Duodenal mucosa (tissue), 2 donors: ENCODE data around the gene ENKD1.

Source experiments
- H3K27ac ChIP-seq: one replicate; pipeline ENCODE4 v1.7.0; 2013; ENCODE audit warnings: low read depth, low read length
- H3K27me3 ChIP-seq, 2 donors: one replicate each; pipeline ENCODE4 v1.7.0; 2013; ENCODE audit warnings: low read length in 2 of 2, control low read depth in 1 of 2; ENCODE audit not compliant: insufficient read depth in 2 of 2, control insufficient read depth in 1 of 2
- H3K36me3 ChIP-seq, 2 donors: one replicate each; pipeline ENCODE4 v1.7.0; 2013; ENCODE audit warnings: low read length in 2 of 2, control low read depth in 1 of 2; ENCODE audit not compliant: insufficient read depth in 2 of 2, control insufficient read depth in 1 of 2
- H3K4me1 ChIP-seq, 2 donors: one replicate each; pipeline ENCODE4 v1.7.0; 2013; ENCODE audit warnings: low read length in 2 of 2, control low read depth in 1 of 2; ENCODE audit not compliant: insufficient read depth in 2 of 2, control insufficient read depth in 1 of 2
- H3K4me3 ChIP-seq, 2 donors: one replicate each; pipeline ENCODE4 v1.7.0; 2013; ENCODE audit warnings: low read length in 2 of 2, low read depth in 1 of 2
- H3K9ac ChIP-seq, 2 donors: one replicate each; pipeline ENCODE4 v1.7.0; 2013; ENCODE audit warnings: low read length in 2 of 2, low read depth in 1 of 2
- H3K9me3 ChIP-seq, 2 donors: one replicate each; pipeline ENCODE4 v1.7.0; 2013; ENCODE audit warnings: low read length in 2 of 2, control low read depth in 1 of 2; ENCODE audit not compliant: control insufficient read depth in 1 of 2

Gene ENKD1

DNA sequence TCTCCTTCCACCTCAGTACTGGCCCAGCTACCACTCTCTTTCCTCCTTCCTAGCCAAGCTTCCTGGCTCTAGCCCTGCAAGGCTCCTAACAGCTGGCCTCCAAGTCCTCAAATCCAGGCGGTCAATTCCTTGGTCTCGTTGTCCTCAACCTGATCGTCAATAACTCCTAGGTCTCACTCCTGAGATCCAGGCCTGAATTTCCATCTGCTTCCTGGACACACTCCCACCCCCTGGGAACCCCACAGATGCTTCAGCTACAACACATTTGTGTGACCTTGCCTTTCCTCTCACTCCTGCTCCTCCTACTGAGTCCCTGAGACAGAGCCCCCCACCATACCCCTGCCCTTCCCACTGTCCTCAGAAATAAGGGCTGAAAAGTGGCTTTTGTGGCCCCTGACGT is 2.3 kb downstream of the ENKD1 start:
- H3K4me1 ChIP-seq: peaks cover 14 to 42% of the 10 kb centered on the region in 2 donors

GRCh38 chr16:67663877-67664222 is 2.7 kb downstream of the ENKD1 start:
- no peak overlapping the region for H3K4me3 ChIP-seq
- H3K9ac ChIP-seq: no peak overlapping the region
- no peaks in the 10 kb centered on the region for H3K27me3 ChIP-seq

More for the DNA sequence above, 2.3 kb downstream of the ENKD1 start:
- H3K4me3 ChIP-seq: no peak overlapping the region
- no peaks in the 10 kb centered on the region for H3K36me3 ChIP-seq
- H3K9ac ChIP-seq: no peak overlapping the region
- H3K27ac ChIP-seq: no peak overlapping the region
- H3K9me3 ChIP-seq: no peaks in the 10 kb centered on the region
- H3K27me3 ChIP-seq: no peaks in the 10 kb centered on the region

DNA sequence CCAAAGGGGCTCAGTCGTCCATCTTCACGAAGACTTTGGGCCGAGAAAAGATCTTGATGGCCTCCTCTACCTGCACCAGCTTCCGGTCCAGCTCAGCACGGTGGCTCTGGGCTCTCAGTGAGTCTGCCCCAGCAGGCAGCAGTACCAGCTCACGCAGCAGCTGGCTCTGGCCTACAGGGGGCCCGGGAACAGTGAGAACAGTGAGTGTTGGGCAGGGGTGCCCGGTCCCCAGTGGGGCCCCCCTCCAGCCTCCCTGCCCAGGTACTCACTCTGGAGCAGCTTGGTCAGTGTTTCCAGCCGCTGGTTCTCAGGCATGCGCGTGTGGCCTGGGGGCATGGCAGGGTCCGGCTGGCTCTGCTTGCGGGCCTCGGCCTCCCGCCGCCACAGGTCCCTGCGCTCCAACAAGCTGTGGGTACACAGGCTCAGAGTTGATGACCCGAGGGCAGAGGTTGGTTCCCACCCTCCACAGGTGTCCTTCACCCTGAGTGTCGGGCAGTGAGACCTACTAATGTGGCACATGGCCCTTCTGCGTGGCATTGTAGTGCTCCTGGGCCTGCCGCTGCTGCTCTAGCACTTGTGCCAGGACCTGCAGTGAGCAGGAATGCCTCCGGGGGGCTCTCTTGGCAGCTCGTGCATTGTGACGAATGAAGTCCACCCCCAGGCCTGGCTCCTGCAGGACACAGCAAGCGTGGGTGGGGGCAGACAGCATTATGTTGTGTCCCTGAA is 3.2 kb downstream of the ENKD1 start:
- H3K27ac ChIP-seq: no peak overlapping the region
- peaks cover 17 to 47% of the 10 kb centered on the region in 2 donors for H3K4me1 ChIP-seq
- H3K4me3 ChIP-seq: no peak overlapping the region
- H3K27me3 ChIP-seq: no peaks in the 10 kb centered on the region
- H3K9me3 ChIP-seq: no peaks in the 10 kb centered on the region
- peaks cover 0 to 2% of the 10 kb centered on the region in 2 donors for H3K36me3 ChIP-seq
- no peak overlapping the region for H3K9ac ChIP-seq

More at GRCh38 chr16:67663877-67664222, 2.7 kb downstream of the ENKD1 start:
- H3K36me3 ChIP-seq: no peaks in the 10 kb centered on the region
- peaks cover 17 to 46% of the 10 kb centered on the region in 2 donors for H3K4me1 ChIP-seq
- H3K27ac ChIP-seq: no peak overlapping the region
- H3K9me3 ChIP-seq: no peaks in the 10 kb centered on the region

DNA sequence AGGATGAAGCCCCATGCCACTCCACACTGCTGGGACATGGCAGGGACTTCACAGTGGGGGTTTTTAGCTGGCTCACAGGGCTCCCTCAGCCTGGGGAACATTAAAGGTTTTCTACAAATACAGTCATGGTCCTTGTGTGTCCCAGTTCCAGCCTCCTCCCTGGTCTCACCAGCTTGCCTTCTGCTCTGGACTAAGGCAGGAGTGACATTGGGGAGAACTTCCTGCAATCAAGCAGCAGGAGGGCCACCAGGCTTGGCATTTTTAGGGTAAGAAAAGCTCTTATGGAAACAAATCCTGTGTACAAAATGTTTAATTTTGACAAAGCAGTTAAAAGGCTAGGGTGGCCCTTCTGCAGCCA is 3.9 kb downstream of the ENKD1 start:
- H3K9me3 ChIP-seq: no peaks in the 10 kb centered on the region
- no peaks in the 10 kb centered on the region for H3K27me3 ChIP-seq
- no peak overlapping the region for H3K9ac ChIP-seq
- no peak overlapping the region for H3K27ac ChIP-seq
- peaks cover 16 to 41% of the 10 kb centered on the region in 2 donors for H3K4me1 ChIP-seq
- H3K4me3 ChIP-seq: no peak overlapping the region
- peaks cover 3 to 7% of the 10 kb centered on the region in 2 donors for H3K36me3 ChIP-seq

GRCh38 chr16:67661886-67662652 is 4.5 kb downstream of the ENKD1 start:
- H3K27ac ChIP-seq: no peak overlapping the region
- peaks cover 5 to 9% of the 10 kb centered on the region in 2 donors for H3K36me3 ChIP-seq
- no peaks in the 10 kb centered on the region for H3K9me3 ChIP-seq
- H3K4me1 ChIP-seq: peaks cover 12 to 35% of the 10 kb centered on the region in 2 donors
- H3K9ac ChIP-seq: no peak overlapping the region
- no peak overlapping the region for H3K4me3 ChIP-seq
- H3K27me3 ChIP-seq: no peaks in the 10 kb centered on the region

DNA sequence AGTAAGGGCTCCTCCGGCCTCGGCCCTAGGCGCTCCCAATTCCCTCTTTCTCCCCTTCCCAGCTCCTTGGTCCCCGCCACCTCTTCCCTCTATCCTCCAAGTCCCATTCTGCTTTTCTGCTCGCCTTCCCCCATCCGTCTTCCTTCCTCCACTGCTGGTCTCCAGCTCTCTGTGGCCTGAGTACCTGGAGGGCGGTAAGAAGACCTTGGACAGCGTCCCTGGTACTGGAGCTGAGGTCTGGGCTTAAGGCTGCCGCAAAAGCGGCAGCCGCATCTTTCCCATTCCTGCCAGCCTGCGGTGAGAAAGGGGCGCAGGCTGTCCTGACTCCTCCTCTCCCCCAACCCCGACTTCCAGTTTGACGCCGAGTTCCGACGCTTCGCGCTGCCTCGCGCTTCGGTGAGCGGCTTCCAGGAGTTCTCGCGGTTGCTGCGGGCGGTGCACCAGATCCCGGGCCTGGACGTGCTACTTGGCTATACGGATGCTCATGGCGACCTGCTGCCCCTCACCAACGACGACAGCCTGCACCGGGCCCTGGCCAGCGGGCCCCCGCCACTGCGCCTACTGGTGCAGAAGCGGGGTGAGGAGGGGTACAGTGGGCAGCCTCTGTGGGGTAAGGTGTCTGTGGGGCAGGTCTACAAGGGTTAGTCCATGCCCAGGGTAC is 5.3 kb downstream of the ENKD1 start:
- H3K4me1 ChIP-seq: peaks cover 12 to 30% of the 10 kb centered on the region in 2 donors
- no peaks in the 10 kb centered on the region for H3K27me3 ChIP-seq
- H3K9ac ChIP-seq: peak overlapping the region; percentile 80 to 84
- H3K27ac ChIP-seq: no peak overlapping the region
- peak overlapping the region; percentile 89 to 95 for H3K4me3 ChIP-seq
- H3K36me3 ChIP-seq: peaks cover 5 to 9% of the 10 kb centered on the region in 2 donors
- H3K9me3 ChIP-seq: no peaks in the 10 kb centered on the region

DNA sequence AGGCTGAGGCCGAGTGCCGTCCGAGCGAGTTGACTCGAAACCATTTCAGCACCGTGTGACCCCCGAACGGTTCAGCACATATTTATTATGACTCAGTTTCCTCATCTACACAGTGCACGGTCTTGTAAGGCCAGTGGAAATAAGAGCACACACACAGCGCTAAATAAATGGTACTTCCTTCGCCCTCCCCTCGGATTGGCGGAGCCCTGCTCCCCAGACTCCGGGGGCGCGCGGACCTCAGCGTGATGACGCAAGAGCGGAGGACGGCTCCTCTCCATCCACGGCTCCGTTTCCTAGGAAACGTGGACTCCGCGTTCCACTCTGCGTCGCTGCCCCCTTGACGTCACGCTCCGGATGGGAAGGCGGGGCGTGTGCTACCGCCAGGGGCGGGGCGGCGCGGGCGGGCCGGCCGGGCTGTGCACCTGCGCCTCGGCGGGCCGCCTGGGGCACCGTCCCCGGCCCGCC is 6.0 kb downstream of the ENKD1 start, which contains the start of gene PARD6A:
PARD6A (plus strand) TSS at position 397 of the 465 bp plus-strand sequence. CDS start 79 bp downstream, outside the sequence.
- Histone ChIP-seq H3K4me1 (peaks cover 7 to 25% of the 10 kb centered on the region in 2 donors), H3K36me3 (peaks cover 5 to 9% of the 10 kb centered on the region in 2 donors)

DNA sequence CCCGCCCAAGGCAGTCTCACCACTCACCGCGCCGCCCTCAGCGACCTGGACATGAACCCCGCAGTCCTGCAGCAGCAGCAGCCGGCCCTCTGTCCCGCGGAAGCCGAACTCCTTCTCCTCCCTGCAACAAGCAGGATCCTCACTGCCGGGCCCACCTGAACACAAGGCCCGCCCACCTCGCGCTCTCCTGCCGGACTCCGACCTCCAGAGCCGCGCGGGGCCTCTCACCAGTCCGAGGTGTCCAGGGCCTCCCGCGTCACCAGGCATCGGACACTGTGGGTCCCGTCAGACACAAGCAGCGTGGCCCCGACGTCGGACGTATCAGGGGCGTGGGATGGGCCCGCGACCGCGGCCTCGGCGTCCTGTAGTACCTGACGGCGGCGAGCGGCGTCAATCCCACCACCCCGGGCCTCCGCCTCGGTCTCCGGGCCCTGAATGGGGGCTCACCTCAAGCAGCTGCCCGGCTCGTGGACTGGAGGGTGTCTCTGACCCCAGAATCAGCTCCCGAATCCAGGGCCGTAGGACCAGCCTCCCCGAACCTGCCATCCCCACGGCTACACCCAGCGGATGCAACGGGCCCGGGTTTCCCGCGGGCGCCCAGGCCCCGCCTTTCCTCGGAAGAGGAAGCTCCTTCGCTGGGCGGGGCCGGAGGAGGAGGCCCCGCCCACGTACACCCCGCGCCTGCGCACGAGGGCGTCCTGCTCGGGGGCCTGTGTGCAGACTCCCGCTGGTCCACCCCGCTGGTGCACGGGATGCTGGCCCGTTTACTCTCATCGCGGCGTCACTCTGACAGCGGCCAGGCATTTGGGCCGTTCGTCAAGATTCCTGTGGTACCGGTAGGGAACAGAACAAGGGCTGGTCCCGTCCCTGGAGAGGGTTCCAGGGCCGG is 6.6 kb downstream of the ENKD1 start, which contains the start of gene ACD:
ACD (minus strand) TSS at position 586 of the 889 bp plus-strand sequence; CDS start at position 546, 40 bp downstream.
- Histone ChIP-seq H3K4me3 (peak within 1 kb of the TSS; percentile 89 to 95), H3K27me3 (peaks cover under 1 to 7% of the 10 kb centered on the region in 2 donors), H3K4me1 (peaks cover 6 to 25% of the 10 kb centered on the region in 2 donors), H3K9ac (peak within 1 kb of the TSS; percentile 84 to 93), H3K9me3 (no peaks in the 10 kb centered on the region), H3K27ac (peak within 1 kb of the TSS; percentile 98), H3K36me3 (peaks cover 5 to 9% of the 10 kb centered on the region in 2 donors)

More for the DNA sequence above, 6.0 kb downstream of the ENKD1 start, which contains the start of gene PARD6A:
- peak within 1 kb of the TSS; percentile 98 for H3K27ac ChIP-seq
- H3K4me3 ChIP-seq: peak within 1 kb of the TSS; percentile 89 to 95
- peaks cover 0 to 1% of the 10 kb centered on the region in 2 donors for H3K27me3 ChIP-seq
- H3K9me3 ChIP-seq: no peaks in the 10 kb centered on the region
- H3K9ac ChIP-seq: peak within 1 kb of the TSS; percentile 84 to 93
